H9 (cell line): ENCODE data around the gene KLF13. TPM values are rescaled to one million over a fixed set of nuclear protein-coding genes. Genes with fewer than 3 reads are reported as not detected.

Experiments
- DNase-seq: peaks from one replicate; pipeline ENCODE4 v3.0.0-alpha.2; 2017
- H2AFZ ChIP-seq: one replicate; pipeline ENCODE4 v1.6.1; 2013; ENCODE audit warnings: mild to moderate bottlenecking, low read length, control low read depth, moderate library complexity
- H2AK5ac ChIP-seq: 2 replicates; pipeline ENCODE4 v1.6.1; 2013; ENCODE audit warnings: low read length, control low read depth, mixed read lengths; ENCODE audit not compliant: insufficient read length
- H2BK120ac ChIP-seq: one replicate; pipeline ENCODE4 v1.6.1; 2013; ENCODE audit warnings: low read depth, mild to moderate bottlenecking, low read length, control low read depth, inconsistent platforms; ENCODE audit not compliant: poor library complexity, severe bottlenecking
- H2BK12ac ChIP-seq: 2 replicates; pipeline ENCODE4 v1.6.1; 2013; ENCODE audit warnings: low read length, control low read depth, mixed read lengths, low read depth; ENCODE audit not compliant: insufficient read length
- H2BK15ac ChIP-seq: 2 replicates; pipeline ENCODE4 v1.6.1; 2013; ENCODE audit warnings: low read depth, low read length, control low read depth
- H2BK20ac ChIP-seq: one replicate; pipeline ENCODE4 v1.6.1; 2013; ENCODE audit warnings: low read depth, mild to moderate bottlenecking, low read length, control low read depth, inconsistent platforms; ENCODE audit not compliant: poor library complexity, severe bottlenecking
- H2BK5ac ChIP-seq: 2 replicates; pipeline ENCODE4 v1.6.1; 2013; ENCODE audit warnings: low read length, control low read depth, mixed read lengths; ENCODE audit not compliant: insufficient read length
- H3K14ac ChIP-seq: 2 replicates; pipeline ENCODE4 v1.6.1; 2013; ENCODE audit warnings: low read length, control low read depth; ENCODE audit not compliant: insufficient read depth
- H3K18ac ChIP-seq: 2 replicates; pipeline ENCODE4 v1.6.1; 2013; ENCODE audit warnings: low read depth, mild to moderate bottlenecking, mixed read lengths, low read length, control low read depth; ENCODE audit not compliant: insufficient read length
- H3K23ac ChIP-seq: 2 replicates; pipeline ENCODE4 v1.6.1; 2013; ENCODE audit warnings: low read length, control low read depth, mixed read lengths, low read depth; ENCODE audit not compliant: insufficient read length
- H3K23me2 ChIP-seq: 2 replicates; pipeline ENCODE4 v1.6.1; 2013; ENCODE audit warnings: low read depth, mild to moderate bottlenecking, mixed read lengths, low read length, control low read depth; ENCODE audit not compliant: insufficient read length, poor library complexity, severe bottlenecking
- H3K27ac ChIP-seq: 2 replicates; pipeline ENCODE4 v1.5.1; 2013; ENCODE audit warnings: low read length, control low read depth, mixed read lengths, low read depth; ENCODE audit not compliant: insufficient read length
- H3K27me3 ChIP-seq: 2 replicates; pipeline ENCODE4 v1.6.1; 2013; ENCODE audit warnings: low read length, control low read depth, inconsistent platforms; ENCODE audit not compliant: insufficient read depth
- H3K4ac ChIP-seq: 2 replicates; pipeline ENCODE4 v1.6.1; 2013; ENCODE audit warnings: low read depth, mild to moderate bottlenecking, control low read depth, inconsistent platforms, low read length, moderate library complexity
- H3K4me1 ChIP-seq: 2 replicates; pipeline ENCODE4 v1.6.1; 2013; ENCODE audit warnings: low read length, control low read depth, inconsistent platforms; ENCODE audit not compliant: insufficient read depth
- H3K4me2 ChIP-seq: 2 replicates; pipeline ENCODE4 v1.6.1; 2013; ENCODE audit warnings: low read length, control low read depth, mixed read lengths; ENCODE audit not compliant: insufficient read length, insufficient read depth
- H3K56ac ChIP-seq: 2 replicates; pipeline ENCODE4 v1.6.1; 2013; ENCODE audit warnings: low read depth, mild to moderate bottlenecking, mixed read lengths, low read length, control low read depth; ENCODE audit not compliant: insufficient read length
- H3K79me1 ChIP-seq: 2 replicates; pipeline ENCODE4 v1.6.1; 2013; ENCODE audit warnings: low read depth, mild to moderate bottlenecking, moderate library complexity, low read length, control low read depth, inconsistent platforms; ENCODE audit not compliant: insufficient read depth, poor library complexity, severe bottlenecking
- H3K79me2 ChIP-seq: 2 replicates; pipeline ENCODE4 v1.6.1; 2013; ENCODE audit warnings: low read length, control low read depth, inconsistent platforms; ENCODE audit not compliant: insufficient read depth
- H3K9ac ChIP-seq: 2 replicates; pipeline ENCODE4 v1.6.1; 2013; ENCODE audit warnings: low read length, control low read depth, mixed read lengths; ENCODE audit not compliant: insufficient read length; ENCODE audit errors: extremely low read depth
- H3K9me3 ChIP-seq: one replicate; pipeline ENCODE4 v1.6.1; 2013; ENCODE audit warnings: low read depth, low read length, inconsistent platforms; ENCODE audit not compliant: control insufficient read depth
- H3T11ph ChIP-seq: one replicate; pipeline ENCODE4 v1.6.1; 2013; ENCODE audit warnings: mild to moderate bottlenecking, low read length, control low read depth, inconsistent platforms
- H4K20me1 ChIP-seq: one replicate; pipeline ENCODE4 v1.6.1; 2013; ENCODE audit not compliant: control insufficient read depth, insufficient read length, insufficient read depth
- H4K5ac ChIP-seq: 2 replicates; pipeline ENCODE4 v1.6.1; 2013; ENCODE audit warnings: low read depth, mild to moderate bottlenecking, mixed read lengths, low read length, control low read depth; ENCODE audit not compliant: insufficient read length
- H4K8ac ChIP-seq: replicated peaks from 2 replicates; pipeline ENCODE4 v1.6.1; 2013; ENCODE audit warnings: low read length, control low read depth, mixed read lengths, low read depth; ENCODE audit not compliant: insufficient read length
- H4K91ac ChIP-seq: 2 replicates; pipeline ENCODE4 v1.6.1; 2013; ENCODE audit warnings: low read depth, mild to moderate bottlenecking, moderate library complexity, mixed read lengths, low read length, control low read depth; ENCODE audit not compliant: insufficient read length
- H3K27ac Mint-ChIP-seq, 3 experiments: 2 replicates in 2 of 3; 3 replicates in 1 of 3; pipeline ENCODE4 v1.8.0; 2020 to 2021; ENCODE audit warnings: mixed read lengths in 3 of 3, mild to moderate bottlenecking in 1 of 3, moderate library complexity in 1 of 3
- H3K27me3 Mint-ChIP-seq: 2 replicates; pipeline ENCODE4 v1.8.0; 2021; ENCODE audit warnings: low read depth, mild to moderate bottlenecking, moderate library complexity, mixed read lengths
- H3K36me3 Mint-ChIP-seq, 3 experiments: 2 replicates in 2 of 3; 3 replicates in 1 of 3; pipeline ENCODE4 v1.8.0; 2020 to 2021; ENCODE audit warnings: low read depth in 3 of 3, mixed read lengths in 3 of 3; ENCODE audit not compliant: insufficient read depth in 1 of 3
- H3K4me1 Mint-ChIP-seq, 2 experiments: 2 replicates each; pipeline ENCODE4 v1.8.0; 2020; ENCODE audit warnings: mixed read lengths in 2 of 2
- H3K4me3 Mint-ChIP-seq, 2 experiments: 2 replicates in 1 of 2; 3 replicates in 1 of 2; pipeline ENCODE4 v1.8.0; 2020 to 2021; ENCODE audit warnings: mild to moderate bottlenecking in 2 of 2, mixed read lengths in 2 of 2, moderate library complexity in 1 of 2
- H3K9me3 Mint-ChIP-seq, 2 experiments: 2 replicates in 1 of 2; 3 replicates in 1 of 2; pipeline ENCODE4 v1.8.0; 2020; ENCODE audit warnings: mild to moderate bottlenecking in 2 of 2, mixed read lengths in 2 of 2, moderate library complexity in 1 of 2
- CTCF ChIP-seq: fragments of 200-600 bp; sonication (generic); conservative IDR thresholded peaks from 3 replicates; pipeline ENCODE4 v1.8.0; 2021; ENCODE audit warnings: antibody characterized with exemption, mild to moderate bottlenecking
- WGBS: extraction: QIAGEN DNeasy Blood & Tissue Kit; methylation state at CpG from one replicate; pipeline ENCODE4 v1.1.7; 2013; ENCODE audit warnings: missing lambda C conversion rate, low lambda C conversion rate, mixed read lengths; ENCODE audit not compliant: insufficient read length; ENCODE audit errors: extremely low coverage; 5-methylcytosine and 5-hydroxymethylcytosine counted together
- total RNA-seq: library from RNA; stranded (reverse); gene quantifications from 2 replicates; pipeline ENCODE4 v1.2.1, GENCODE V29; 2021

KLF13 gene
- total RNA-seq, 1 experiment from 2014 or later = 33.4 TPM

GRCh38 chr15:31359702-31360111, 33.1 kb downstream of the KLF13 start:
- Histone ChIP-seq H3T11ph (no peak overlapping the region), H3K56ac (no peak overlapping the region), H3K79me1 (no peaks in the 10 kb centered on the region), H4K5ac (no peak overlapping the region), H2AFZ (no peak overlapping the region), H2BK15ac (no peak overlapping the region), H2BK20ac (no peak overlapping the region), H3K23me2 (no peaks in the 10 kb centered on the region), H3K4ac (no peak overlapping the region), H4K8ac (no peak overlapping the region), H4K20me1 (no peaks in the 10 kb centered on the region), H3K9me3 (no peaks in the 10 kb centered on the region), H3K23ac (no peak overlapping the region), H3K27me3 (no peaks in the 10 kb centered on the region; the same call in 1 of the 2 replicates), H3K27ac (no peak overlapping the region), H3K4me2 (no peak overlapping the region), H2BK120ac (no peak overlapping the region), H3K4me1 (peaks cover 12% of the 10 kb centered on the region), H2AK5ac (no peak overlapping the region), H4K91ac (no peak overlapping the region), H3K79me2 (peaks cover 4% of the 10 kb centered on the region; the same call in 1 of the 2 replicates), H3K14ac (peak overlapping the region; percentile 20; the same call in 1 of the 2 replicates), H3K9ac (no peak overlapping the region), H2BK5ac (no peak overlapping the region), H2BK12ac (no peak overlapping the region), H3K18ac (no peak overlapping the region)
- Mint-ChIP-seq H3K4me3 (no peak overlapping the region), H3K27ac (peak overlapping the region in 1 of 3 experiments; percentile 84; a peak in 1 of 7 replicates), H3K9me3 (no peaks in the 10 kb centered on the region), H3K4me1 (peaks cover 53 to 71% of the 10 kb centered on the region in 2 experiments), H3K36me3 (peaks cover 0 to 11% (median 2%) of the 10 kb centered on the region in 3 experiments; a peak in 4 of 7 replicates), H3K27me3 (no peaks in the 10 kb centered on the region; the same call in 1 of the 2 replicates)
- no CpG with 5 or more reads among the region's 7 CpGs for WGBS
- no peak for DNase-seq
- no peak for TF ChIP-seq CTCF
